Suprapubic skin (tissue), 4 donors: ENCODE results near the gene TLR8. TPM values are rescaled to one million over a fixed set of nuclear protein-coding genes. Genes with fewer than 3 reads are reported as not detected.

Experiments used
- DNase-seq, 2 donors: peaks; one replicate each; pipeline ENCODE4 v3.0.0-alpha.2; 2019; ENCODE audit warnings: low spot score in 2 of 2
- H3K27ac ChIP-seq: fragments of 200-600 bp; sonication (generic); one replicate; pipeline ENCODE4 v1.5.1; 2019
- H3K27me3 ChIP-seq: fragments of 200-600 bp; sonication (generic); one replicate; pipeline ENCODE4 v1.5.1; 2019
- H3K36me3 ChIP-seq: fragments of 200-600 bp; sonication (generic); one replicate; pipeline ENCODE4 v1.5.1; 2019
- H3K4me1 ChIP-seq: fragments of 200-600 bp; sonication (generic); one replicate; pipeline ENCODE4 v1.5.1; 2019
- H3K4me3 ChIP-seq: fragments of 200-600 bp; sonication (generic); one replicate; pipeline ENCODE4 v1.5.1; 2019; ENCODE audit warnings: mild to moderate bottlenecking
- H3K9me3 ChIP-seq: fragments of 200-600 bp; sonication (generic); one replicate; pipeline ENCODE4 v1.5.1; 2019
- CTCF ChIP-seq, 2 donors: fragments of 200-600 bp in 1 of 2; fragments of 450-650 bp in 1 of 2; sonication (generic) in 1 of 2; IDR thresholded peaks; one replicate each; pipeline ENCODE4 v1.5.1; 2016 to 2019; ENCODE audit warnings: antibody characterized with exemption in 2 of 2, mild to moderate bottlenecking in 1 of 2, moderate library complexity in 1 of 2
- EP300 ChIP-seq: sonication (generic); formaldehyde crosslinking; IDR thresholded peaks from one replicate; pipeline ENCODE4 v1.6.1; 2017; ENCODE audit warnings: antibody characterized with exemption
- POLR2A ChIP-seq, 2 donors: fragments of 450-650 bp; IDR thresholded peaks; one replicate each; pipeline ENCODE4 v1.6.1; 2017; ENCODE audit warnings: antibody characterized with exemption in 2 of 2, mild to moderate bottlenecking in 2 of 2, moderate library complexity in 2 of 2
- POLR2AphosphoS5 ChIP-seq, 3 donors: sonication (generic); formaldehyde crosslinking; IDR thresholded peaks; one replicate each; pipeline ENCODE4 v1.6.1; 2017; ENCODE audit warnings: antibody characterized with exemption in 3 of 3
- WGBS: methylation state at CpG from one replicate; pipeline ENCODE4 v1.1.5; 2018; 5-methylcytosine and 5-hydroxymethylcytosine counted together
- total RNA-seq, 4 donors: library from RNA; depleted of rRNA; stranded (reverse); fragments of >200 nt; gene quantifications; one replicate each; pipeline ENCODE4 v1.1.0, GENCODE V29; 2016

Gene TLR8
- total RNA-seq, 4 donors from 2014 or later, result 0.11 to 0.17 (median 0.16) TPM; not detected in 1

GRCh38 chrX:12917753-12918152 lies 11.3 kb downstream of the TLR8 start:
- Histone ChIP-seq H3K36me3 (no peaks in the 10 kb centered on the region), H3K9me3 (no peaks in the 10 kb centered on the region), H3K27ac (no peak overlapping the region), H3K4me3 (no peak overlapping the region), H3K4me1 (no peaks in the 10 kb centered on the region), H3K27me3 (no peaks in the 10 kb centered on the region)
- no peak for DNase-seq
- WGBS, result 70% methylated on average over 2 of the region's 2 CpGs
- TF ChIP-seq CTCF (IDR thresholded peaks at IDR 0.05), result no peak
- no peak for TF ChIP-seq EP300
- no peak for TF ChIP-seq POLR2AphosphoS5 (IDR thresholded peaks at IDR 0.05)
- no peak for TF ChIP-seq POLR2A (IDR thresholded peaks at IDR 0.05)

GRCh38 chrX:12919051-12919450 lies 12.6 kb downstream of the TLR8 start:
- TF ChIP-seq POLR2AphosphoS5 (IDR thresholded peaks at IDR 0.05) (no peak), CTCF (IDR thresholded peaks at IDR 0.05) (no peak), EP300 (no peak), POLR2A (IDR thresholded peaks at IDR 0.05) (no peak)
- 65% methylated on average over 10 of the region's 10 CpGs for WGBS
- Histone ChIP-seq H3K27ac (no peak overlapping the region), H3K27me3 (no peaks in the 10 kb centered on the region), H3K4me1 (no peaks in the 10 kb centered on the region), H3K4me3 (no peak overlapping the region), H3K36me3 (no peaks in the 10 kb centered on the region), H3K9me3 (no peaks in the 10 kb centered on the region)
- DNase-seq, result no peak

GRCh38 chrX:12919620-12920019 lies 13.2 kb downstream of the TLR8 start:
- 71% methylated on average over 8 of the region's 8 CpGs for WGBS
- H3K36me3 ChIP-seq, result no peaks in the 10 kb centered on the region
- no peak overlapping the region for H3K27ac ChIP-seq
- no peaks in the 10 kb centered on the region for H3K9me3 ChIP-seq
- H3K27me3 ChIP-seq, result no peaks in the 10 kb centered on the region
- no peak overlapping the region for H3K4me3 ChIP-seq
- DNase-seq, result no peak
- no peaks in the 10 kb centered on the region for H3K4me1 ChIP-seq
- no peak for TF ChIP-seq CTCF (IDR thresholded peaks at IDR 0.05)
- no peak for TF ChIP-seq POLR2A (IDR thresholded peaks at IDR 0.05)
- TF ChIP-seq POLR2AphosphoS5 (IDR thresholded peaks at IDR 0.05), result no peak
- no peak for TF ChIP-seq EP300

GRCh38 chrX:12920990-12921389 lies 14.6 kb downstream of the TLR8 start:
- Histone ChIP-seq H3K4me1 (no peaks in the 10 kb centered on the region), H3K27me3 (no peaks in the 10 kb centered on the region), H3K36me3 (no peaks in the 10 kb centered on the region), H3K4me3 (no peak overlapping the region), H3K27ac (no peak overlapping the region), H3K9me3 (no peaks in the 10 kb centered on the region)
- 66% methylated on average over 8 of the region's 8 CpGs for WGBS
- DNase-seq, result no peak
- TF ChIP-seq POLR2AphosphoS5 (IDR thresholded peaks at IDR 0.05) (no peak), POLR2A (IDR thresholded peaks at IDR 0.05) (no peak), EP300 (no peak), CTCF (IDR thresholded peaks at IDR 0.05) (no peak)

- no peak for DNase-seq
- no peaks in the 10 kb centered on the region for H3K27me3 ChIP-seq
- no peak overlapping the region for H3K27ac ChIP-seq
- no peak for TF ChIP-seq CTCF (IDR thresholded peaks at IDR 0.05)
- no peak for TF ChIP-seq EP300
- TF ChIP-seq POLR2AphosphoS5 (IDR thresholded peaks at IDR 0.05), result no peak
- TF ChIP-seq POLR2A (IDR thresholded peaks at IDR 0.05), result no peak
- no peaks in the 10 kb centered on the region for H3K4me1 ChIP-seq
- H3K4me3 ChIP-seq, result no peak overlapping the region
- WGBS, result 82% methylated on average over 10 of the region's 10 CpGs
- no peaks in the 10 kb centered on the region for H3K9me3 ChIP-seq
- H3K36me3 ChIP-seq, result no peaks in the 10 kb centered on the region
Observed at GRCh38 chrX:12921886-12922598, 15.6 kb downstream of the TLR8 start.
